DND-41 (cell line): ENCODE results near the gene SCUBE1.

Experiments used
- CTCF ChIP-seq: IDR thresholded peaks from 2 replicates; pipeline ENCODE4 v1.5.1; 2012; ENCODE audit warnings: borderline replicate concordance, low read length, moderate library complexity, mild to moderate bottlenecking; ENCODE audit not compliant: poor library complexity, severe bottlenecking; ENCODE audit errors: extremely low read depth
- EZH2 ChIP-seq: IDR thresholded peaks from 3 replicates; pipeline ENCODE4 v1.6.1; 2012; ENCODE audit warnings: borderline replicate concordance, low read depth, mild to moderate bottlenecking, moderate library complexity, low read length, inconsistent platforms; ENCODE audit not compliant: severe bottlenecking

DNA sequence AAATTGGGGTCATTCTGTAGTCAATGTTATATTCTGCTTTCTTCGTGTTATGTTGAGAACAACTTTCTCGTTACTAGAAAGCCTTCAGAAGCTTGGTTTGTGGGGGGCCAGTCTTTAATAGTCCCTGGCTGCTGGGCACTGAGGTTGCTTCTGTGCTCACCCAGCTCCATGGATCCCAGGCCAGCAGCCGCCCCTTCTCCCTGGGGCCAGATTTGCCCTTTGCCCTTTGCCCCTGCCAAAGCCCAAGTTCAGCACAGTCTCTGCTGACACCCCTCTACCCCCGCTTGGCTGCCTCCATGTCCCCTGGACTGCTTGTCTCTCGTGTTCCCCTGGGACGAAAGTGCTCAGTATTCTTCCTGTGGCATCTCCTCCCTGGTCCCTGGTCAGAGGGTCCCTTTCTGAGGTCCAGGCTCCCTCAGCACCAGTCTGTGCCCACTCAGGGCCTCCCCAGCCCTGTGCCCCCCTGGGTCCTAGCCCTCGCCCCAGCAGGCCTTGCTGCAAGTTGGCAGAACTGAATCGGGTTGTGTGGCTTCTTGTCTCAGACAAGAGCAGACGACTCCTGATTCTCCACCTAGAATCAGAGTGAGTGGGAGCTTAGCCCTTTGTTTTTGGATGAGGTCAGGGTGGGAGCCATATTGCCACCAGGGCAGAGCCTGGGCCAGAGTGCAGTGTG, 185.2 kb downstream of the SCUBE1 start:
- TF ChIP-seq CTCF (no peak), EZH2 (no peak)
